Brain microvascular endothelial cell (primary cell): ENCODE data around the gene SOS1.

ENCODE experiments used
- DNase-seq: peaks from one replicate; pipeline ENCODE4 v3.0.0-alpha.2; 2020
- H3K27ac ChIP-seq: fragments of 250-450 bp; sonication (Bioruptor Pico); 2 replicates; pipeline ENCODE4 v1.5.1; 2020; ENCODE audit warnings: mild to moderate bottlenecking, moderate library complexity
- H3K27me3 ChIP-seq: fragments of 250-450 bp; sonication (Bioruptor Pico); replicated peaks from 2 replicates; pipeline ENCODE4 v1.5.1; 2020; ENCODE audit warnings: mild to moderate bottlenecking
- H3K36me3 ChIP-seq: fragments of 250-450 bp; sonication (Bioruptor Pico); replicated peaks from 2 replicates; pipeline ENCODE4 v1.5.1; 2020; ENCODE audit warnings: mild to moderate bottlenecking
- H3K4me3 ChIP-seq: 2 replicates; pipeline ENCODE4 v1.5.1; 2011; ENCODE audit warnings: low read depth, mild to moderate bottlenecking, control low read depth, low read length, moderate library complexity
- in situ Hi-C: cut with HindIII; loops from 2 replicates; pipeline ENCODE4 v1.10.0; 2017; ENCODE audit warnings: low sequenced_read_pairs, low pct_ligation_motif_present
- TF ChIP-seq, protein P1 (sequence below): IDR thresholded peaks from 2 replicates; pipeline ENCODE4 v1.5.1; 2011; ENCODE audit warnings: low read depth, mild to moderate bottlenecking, moderate library complexity, low read length, control low read depth, inconsistent platforms; ENCODE audit errors: missing control alignments

Gene SOS1

DNA sequence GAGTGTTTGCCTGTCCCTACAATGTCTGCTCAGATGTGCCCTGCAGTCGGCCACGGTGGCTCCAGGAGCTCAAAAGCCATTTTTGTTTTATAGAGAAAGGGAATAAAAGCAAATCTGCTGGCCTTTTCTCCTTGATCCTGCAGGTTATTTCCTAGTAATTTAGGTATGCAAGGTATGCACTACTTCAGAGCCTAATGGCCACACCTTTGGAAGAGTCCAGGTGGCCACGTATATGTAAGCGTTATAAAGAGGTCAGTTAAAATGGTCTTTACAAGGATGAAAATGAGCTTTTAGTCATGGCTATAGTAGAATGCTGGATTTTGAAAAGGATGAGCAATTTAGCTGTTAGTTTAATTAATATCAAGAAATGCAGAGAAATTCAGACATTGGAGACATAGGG, 149.5 kb downstream of the SOS1 start:
- in situ Hi-C loops, result no loop called here
- no peak overlapping the region for H3K27ac ChIP-seq
- TF ChIP-seq, protein P1, sequence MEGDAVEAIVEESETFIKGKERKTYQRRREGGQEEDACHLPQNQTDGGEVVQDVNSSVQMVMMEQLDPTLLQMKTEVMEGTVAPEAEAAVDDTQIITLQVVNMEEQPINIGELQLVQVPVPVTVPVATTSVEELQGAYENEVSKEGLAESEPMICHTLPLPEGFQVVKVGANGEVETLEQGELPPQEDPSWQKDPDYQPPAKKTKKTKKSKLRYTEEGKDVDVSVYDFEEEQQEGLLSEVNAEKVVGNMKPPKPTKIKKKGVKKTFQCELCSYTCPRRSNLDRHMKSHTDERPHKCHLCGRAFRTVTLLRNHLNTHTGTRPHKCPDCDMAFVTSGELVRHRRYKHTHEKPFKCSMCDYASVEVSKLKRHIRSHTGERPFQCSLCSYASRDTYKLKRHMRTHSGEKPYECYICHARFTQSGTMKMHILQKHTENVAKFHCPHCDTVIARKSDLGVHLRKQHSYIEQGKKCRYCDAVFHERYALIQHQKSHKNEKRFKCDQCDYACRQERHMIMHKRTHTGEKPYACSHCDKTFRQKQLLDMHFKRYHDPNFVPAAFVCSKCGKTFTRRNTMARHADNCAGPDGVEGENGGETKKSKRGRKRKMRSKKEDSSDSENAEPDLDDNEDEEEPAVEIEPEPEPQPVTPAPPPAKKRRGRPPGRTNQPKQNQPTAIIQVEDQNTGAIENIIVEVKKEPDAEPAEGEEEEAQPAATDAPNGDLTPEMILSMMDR, result no peak
- no peak overlapping the region for H3K4me3 ChIP-seq
- H3K36me3 ChIP-seq, result no peaks in the 10 kb centered on the region
- no peak for DNase-seq
- H3K27me3 ChIP-seq, result no peaks in the 10 kb centered on the region

- no peak overlapping the region for H3K4me3 ChIP-seq
- H3K36me3 ChIP-seq, result no peaks in the 10 kb centered on the region
- in situ Hi-C loops, result no loop called here
- no peaks in the 10 kb centered on the region for H3K27me3 ChIP-seq
- no peak for DNase-seq
- H3K27ac ChIP-seq, result no peak overlapping the region
- TF ChIP-seq, protein P1, result no peak
Measured at GRCh38 chr2:38968021-38968420, 152.8 kb downstream of the SOS1 start.

- H3K27me3 ChIP-seq, result no peaks in the 10 kb centered on the region
- no peak overlapping the region for H3K4me3 ChIP-seq
- no peaks in the 10 kb centered on the region for H3K36me3 ChIP-seq
- in situ Hi-C loops, result no loop called here
- TF ChIP-seq, protein P1, result no peak
- no peak overlapping the region for H3K27ac ChIP-seq
- no peak for DNase-seq
Measured at GRCh38 chr2:38966678-38967077, 154.2 kb downstream of the SOS1 start.

DNA sequence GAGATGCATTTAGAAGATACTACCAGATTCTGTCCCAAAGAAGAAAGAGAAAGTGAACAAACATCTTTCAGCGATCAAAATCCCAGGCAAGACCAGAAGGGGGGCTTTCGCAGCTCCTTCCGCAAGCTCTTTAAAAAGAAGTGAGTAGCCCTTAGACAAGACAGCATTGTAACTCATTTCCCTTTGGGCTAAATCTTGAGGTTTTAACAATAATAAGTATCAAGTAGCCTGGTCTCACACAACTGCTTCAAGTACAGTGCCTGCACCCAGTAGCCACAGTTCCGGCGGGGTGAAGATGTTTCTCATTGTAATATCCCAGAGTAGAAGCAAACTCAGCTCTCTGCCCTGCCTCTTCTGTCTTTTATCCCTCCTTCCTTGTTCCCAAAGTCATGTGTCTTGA, 154.8 kb downstream of the SOS1 start:
- in situ Hi-C loops, result no loop called here
- H3K4me3 ChIP-seq, result no peak overlapping the region
- DNase-seq, result no peak
- H3K27me3 ChIP-seq, result no peaks in the 10 kb centered on the region
- H3K27ac ChIP-seq, result no peak overlapping the region
- TF ChIP-seq, protein P1, result no peak
- no peaks in the 10 kb centered on the region for H3K36me3 ChIP-seq

- no peaks in the 10 kb centered on the region for H3K36me3 ChIP-seq
- no peaks in the 10 kb centered on the region for H3K27me3 ChIP-seq
- in situ Hi-C loops, result no loop called here
- peak overlapping the region; percentile 48 for H3K4me3 ChIP-seq
- TF ChIP-seq, protein P1, result no peak
- DNase-seq, result no peak
- no peak overlapping the region for H3K27ac ChIP-seq
Measured at GRCh38 chr2:38960609-38961320, 160.1 kb downstream of the SOS1 start.

- in situ Hi-C loops, result no loop called here
- H3K27me3 ChIP-seq, result no peaks in the 10 kb centered on the region
- peak; percentile 73 for DNase-seq
- no peaks in the 10 kb centered on the region for H3K36me3 ChIP-seq
- peak overlapping the region; percentile 48 for H3K4me3 ChIP-seq
- TF ChIP-seq, protein P1, result no peak
- H3K27ac ChIP-seq, result no peak overlapping the region
Measured at GRCh38 chr2:38959938-38960608, 160.8 kb downstream of the SOS1 start.
